PC-3 (cell line): ENCODE measurements around the gene PMS1.

Experiments used
- EZH2 ChIP-seq: fragments of 300-600 bp; sonication (generic); IDR thresholded peaks from one replicate; pipeline ENCODE4 v1.6.1; 2017; ENCODE audit warnings: antibody characterized with exemption, mild to moderate bottlenecking, low read length; ENCODE audit not compliant: unreplicated experiment
- EZH2phosphoT487 ChIP-seq: fragments of 300-600 bp; sonication (generic); IDR thresholded peaks from 2 replicates; pipeline ENCODE4 v1.6.1; 2018; ENCODE audit warnings: mild to moderate bottlenecking, antibody characterized with exemption, low read length, borderline replicate concordance
- TF ChIP-seq, protein P1 (sequence below): fragments of 300-600 bp; sonication (generic); conservative IDR thresholded peaks from 2 replicates; pipeline ENCODE4 v1.5.1; 2017; ENCODE audit warnings: antibody characterized with exemption, low read depth, mild to moderate bottlenecking, low read length

DNA sequence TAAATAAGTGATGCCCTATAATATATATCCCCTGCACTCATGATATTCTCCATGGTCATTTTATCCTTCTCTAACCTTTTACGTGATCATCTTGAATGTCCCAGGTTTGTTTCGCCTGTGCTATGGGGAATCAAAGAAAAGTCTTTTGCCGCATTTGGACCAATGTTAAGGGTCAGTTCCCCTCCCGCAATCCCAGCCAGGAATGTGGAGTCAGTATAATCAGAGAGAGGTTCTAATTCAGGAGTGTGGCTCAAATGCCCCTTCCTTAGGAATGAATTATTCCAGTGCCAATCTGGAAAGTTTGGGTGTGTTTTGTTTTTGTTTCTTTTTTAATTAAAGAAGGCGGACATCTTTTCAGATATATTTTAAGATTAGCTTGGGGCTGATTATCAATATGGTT is 41.8 kb downstream of the PMS1 start:
- TF ChIP-seq, protein P1, sequence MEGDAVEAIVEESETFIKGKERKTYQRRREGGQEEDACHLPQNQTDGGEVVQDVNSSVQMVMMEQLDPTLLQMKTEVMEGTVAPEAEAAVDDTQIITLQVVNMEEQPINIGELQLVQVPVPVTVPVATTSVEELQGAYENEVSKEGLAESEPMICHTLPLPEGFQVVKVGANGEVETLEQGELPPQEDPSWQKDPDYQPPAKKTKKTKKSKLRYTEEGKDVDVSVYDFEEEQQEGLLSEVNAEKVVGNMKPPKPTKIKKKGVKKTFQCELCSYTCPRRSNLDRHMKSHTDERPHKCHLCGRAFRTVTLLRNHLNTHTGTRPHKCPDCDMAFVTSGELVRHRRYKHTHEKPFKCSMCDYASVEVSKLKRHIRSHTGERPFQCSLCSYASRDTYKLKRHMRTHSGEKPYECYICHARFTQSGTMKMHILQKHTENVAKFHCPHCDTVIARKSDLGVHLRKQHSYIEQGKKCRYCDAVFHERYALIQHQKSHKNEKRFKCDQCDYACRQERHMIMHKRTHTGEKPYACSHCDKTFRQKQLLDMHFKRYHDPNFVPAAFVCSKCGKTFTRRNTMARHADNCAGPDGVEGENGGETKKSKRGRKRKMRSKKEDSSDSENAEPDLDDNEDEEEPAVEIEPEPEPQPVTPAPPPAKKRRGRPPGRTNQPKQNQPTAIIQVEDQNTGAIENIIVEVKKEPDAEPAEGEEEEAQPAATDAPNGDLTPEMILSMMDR = no peak
- no peak for TF ChIP-seq EZH2phosphoT487
- TF ChIP-seq EZH2 = no peak
